K562 (cell line): ENCODE data around the gene FAM47B. TPM values are rescaled to one million over a fixed set of nuclear protein-coding genes. Genes with fewer than 3 reads are reported as not detected.

Source experiments
- AFF1 ChIP-seq, 2 experiments: fragments of 450-650 bp; IDR thresholded peaks; 2 replicates each; pipeline ENCODE4 v1.6.1; 2018; ENCODE audit warnings: mild to moderate bottlenecking in 2 of 2, low read depth in 1 of 2; ENCODE audit not compliant: partially characterized antibody in 2 of 2
- ATF1 ChIP-seq, 2 experiments: fragments of 450-650 bp in 1 of 2; IDR thresholded peaks; 2 replicates each; pipeline ENCODE4 v1.6.1; 2016; ENCODE audit warnings: missing compliant biosample characterization in 1 of 2, missing genetic modification characterization in 1 of 2
- BCL6 ChIP-seq: fragments of 250-450 bp; sonication (Bioruptor Pico); IDR thresholded peaks from 2 replicates; pipeline ENCODE4 v1.4.0; 2020
- BCLAF1 ChIP-seq, 2 experiments: fragments of 450-650 bp in 1 of 2; IDR thresholded peaks; 2 replicates each; pipeline ENCODE4 v1.6.1; 2011 to 2017; ENCODE audit warnings: low read depth in 2 of 2, antibody characterized with exemption in 1 of 2, borderline replicate concordance in 1 of 2, low read length in 1 of 2, mild to moderate bottlenecking in 1 of 2, mixed read lengths in 1 of 2; ENCODE audit not compliant: control insufficient read depth in 1 of 2
- HMG20A ChIP-seq: fragments of 450-650 bp; formaldehyde crosslinking; conservative IDR thresholded peaks from 2 replicates; pipeline ENCODE4 v1.4.0; 2020; ENCODE audit warnings: mild to moderate bottlenecking, mixed read lengths
- NBN ChIP-seq: fragments of 450-650 bp; IDR thresholded peaks from 2 replicates; pipeline ENCODE4 v1.6.1; 2016; ENCODE audit warnings: low read depth, mild to moderate bottlenecking
- PHF21A ChIP-seq: fragments of 450-650 bp; IDR thresholded peaks from 2 replicates; pipeline ENCODE4 v1.6.1; 2017; ENCODE audit warnings: low read depth, borderline replicate concordance
- polyA plus RNA-seq, 8 experiments: library from polyadenylated mRNA; depleted of rRNA in 4 of 8; stranded (reverse) in 5 of 8; unstranded in 3 of 8; fragments of >200 nt; fragmentation: Nextera tagmentation in 2 of 8; fragmentation: Illumina TruSeq in 1 of 8; extraction: Ambion mirVana in 2 of 8; extraction: Trizol in 1 of 8; gene quantifications; 2 replicates each; pipeline versions ENCODE4 v1.2.1 to v1.2.3, GENCODE V29; 2011 to 2014; ENCODE audit warnings: inconsistent platforms in 1 of 8, missing spikeins in 1 of 8
- total RNA-seq, 7 experiments: library from RNA; depleted of rRNA in 6 of 7; stranded (reverse); fragments of >200 nt in 6 of 7; fragmentation: Illumina TruSeq in 2 of 7; extraction: Trizol in 2 of 7; gene quantifications; 2 replicates each; pipeline versions ENCODE4 v1.2.1 to v1.2.3, GENCODE V29; 2011 to 2021; ENCODE audit warnings: low replicate concordance in 1 of 7

The FAM47B gene
- total and polyA plus RNA-seq, 9 of the 15 experiments (the other 6 are each of a cell fraction or from before 2014, with no cell fraction given): not detected

GRCh38 chrX:34956916-34957315, 14.3 kb downstream of the FAM47B start (continued):
- TF ChIP-seq ATF1 (CRISPR knock-in tag; IDR thresholded peaks at IDR 0.05): no peak
- TF ChIP-seq ATF1 (tag; IDR thresholded peaks at IDR 0.05): no peak
- no peak for TF ChIP-seq NBN
- TF ChIP-seq BCLAF1 (IDR thresholded peaks at IDR 0.05; ENCODE audit: borderline replicate concordance in 1 of 2, control insufficient read depth in 1 of 2, low read depth in 2 of 2, low read length in 1 of 2): no peak
- no peak for TF ChIP-seq PHF21A
- TF ChIP-seq AFF1 (IDR thresholded peaks at IDR 0.05; ENCODE audit: low read depth in 1 of 2, partially characterized antibody in 2 of 2): no peak
- TF ChIP-seq BCL6 (CRISPR knock-in tag): no peak
- no peak for TF ChIP-seq HMG20A (CRISPR knock-in tag)
